Memory B cell (primary cell): ENCODE results near the gene NFS1.
"Not testable (repeated sequence)": the region's sequence is repeated elsewhere in the genome, so short reads cannot be mapped to it uniquely, and the experiment has no call there.

Source experiments
- ATAC-seq: fragments of 150-1000 bp; cut with Tn5 transposase; 2 replicates; pipeline ENCODE4 v1.10.0; 2021; ENCODE audit warnings: low read depth, mild to moderate bottlenecking, moderate library complexity
- DNase-seq, 2 donors: peaks; one replicate each; pipeline ENCODE4 v3.0.0; 2022; ENCODE audit warnings: low spot score in 2 of 2
- H3K27ac Mint-ChIP-seq: one replicate; pipeline ENCODE4 v1.8.0; 2022; ENCODE audit warnings: mild to moderate bottlenecking, moderate library complexity, mixed read lengths
- H3K27me3 Mint-ChIP-seq: one replicate; pipeline ENCODE4 v1.8.0; 2022; ENCODE audit warnings: mixed read lengths
- H3K36me3 Mint-ChIP-seq: one replicate; pipeline ENCODE4 v1.8.0; 2022; ENCODE audit warnings: mild to moderate bottlenecking, mixed read lengths
- H3K4me1 Mint-ChIP-seq: one replicate; pipeline ENCODE4 v1.8.0; 2022; ENCODE audit warnings: mixed read lengths
- H3K4me3 Mint-ChIP-seq: one replicate; pipeline ENCODE4 v1.8.0; 2022; ENCODE audit warnings: mild to moderate bottlenecking, moderate library complexity, mixed read lengths
- H3K9me3 Mint-ChIP-seq: one replicate; pipeline ENCODE4 v1.8.0; 2022; ENCODE audit warnings: mixed read lengths

Gene NFS1

DNA sequence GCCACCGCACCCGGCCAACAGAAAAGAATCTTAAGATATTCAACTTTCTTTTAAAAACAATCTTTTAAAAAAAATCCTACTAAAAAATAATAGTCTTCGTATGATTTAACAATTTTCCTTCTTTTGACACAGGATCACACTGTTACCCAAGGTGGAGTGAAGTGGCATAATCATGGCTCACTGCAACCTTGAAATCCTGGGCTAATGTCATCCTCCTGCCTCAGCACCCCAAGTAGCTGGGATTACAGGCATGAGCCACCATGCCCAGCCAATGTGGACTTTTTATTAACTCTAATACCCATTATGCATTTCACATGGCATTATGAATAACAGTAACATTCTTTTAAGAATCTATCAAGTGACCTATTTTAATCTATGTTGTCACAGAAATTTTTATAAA, 22.1 kb upstream of the NFS1 start:
- Mint-ChIP-seq H3K4me1 (peaks cover 10% of the 10 kb centered on the region), H3K27ac (no peak overlapping the region), H3K4me3 (no peak overlapping the region), H3K9me3 (no peaks in the 10 kb centered on the region), H3K36me3 (peaks cover 35% of the 10 kb centered on the region), H3K27me3 (no peaks in the 10 kb centered on the region)
- DNase-seq (no peak), ATAC-seq (no peak)

GRCh38 chr20:35720165-35721123, 21.3 kb upstream of the NFS1 start:
- ATAC-seq (no peak), DNase-seq (no peak)
- Mint-ChIP-seq H3K27me3 (no peaks in the 10 kb centered on the region), H3K36me3 (peaks cover 36% of the 10 kb centered on the region), H3K27ac (peak overlapping the region; percentile 68), H3K4me1 (peaks cover 12% of the 10 kb centered on the region), H3K9me3 (no peaks in the 10 kb centered on the region), H3K4me3 (no peak overlapping the region)

DNA sequence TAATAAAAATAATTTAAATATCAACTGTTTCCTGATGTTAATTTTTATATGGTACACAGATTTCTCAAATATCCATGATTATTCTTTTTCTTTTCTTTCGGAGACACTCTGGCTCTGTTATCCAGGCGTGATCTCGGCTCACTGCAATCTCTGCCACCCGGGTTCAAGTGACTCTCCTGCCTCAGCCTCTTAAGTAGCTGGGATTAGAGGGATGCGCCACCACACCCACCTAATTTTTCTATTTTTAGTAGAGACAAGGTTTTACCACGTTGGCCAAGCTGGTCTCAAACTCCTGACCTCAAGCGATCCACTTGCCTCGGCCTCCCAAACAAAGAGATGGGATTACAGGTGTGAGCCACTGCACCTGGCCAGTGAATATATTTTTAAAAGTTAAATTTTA, 20.6 kb upstream of the NFS1 start:
- Mint-ChIP-seq H3K4me1 (peaks cover 10% of the 10 kb centered on the region), H3K4me3 (no peak overlapping the region), H3K36me3 (peaks cover 31% of the 10 kb centered on the region), H3K27ac (peak overlapping the region; percentile 68), H3K27me3 (no peaks in the 10 kb centered on the region), H3K9me3 (no peaks in the 10 kb centered on the region)
- no peak for ATAC-seq
- no peak for DNase-seq

DNA sequence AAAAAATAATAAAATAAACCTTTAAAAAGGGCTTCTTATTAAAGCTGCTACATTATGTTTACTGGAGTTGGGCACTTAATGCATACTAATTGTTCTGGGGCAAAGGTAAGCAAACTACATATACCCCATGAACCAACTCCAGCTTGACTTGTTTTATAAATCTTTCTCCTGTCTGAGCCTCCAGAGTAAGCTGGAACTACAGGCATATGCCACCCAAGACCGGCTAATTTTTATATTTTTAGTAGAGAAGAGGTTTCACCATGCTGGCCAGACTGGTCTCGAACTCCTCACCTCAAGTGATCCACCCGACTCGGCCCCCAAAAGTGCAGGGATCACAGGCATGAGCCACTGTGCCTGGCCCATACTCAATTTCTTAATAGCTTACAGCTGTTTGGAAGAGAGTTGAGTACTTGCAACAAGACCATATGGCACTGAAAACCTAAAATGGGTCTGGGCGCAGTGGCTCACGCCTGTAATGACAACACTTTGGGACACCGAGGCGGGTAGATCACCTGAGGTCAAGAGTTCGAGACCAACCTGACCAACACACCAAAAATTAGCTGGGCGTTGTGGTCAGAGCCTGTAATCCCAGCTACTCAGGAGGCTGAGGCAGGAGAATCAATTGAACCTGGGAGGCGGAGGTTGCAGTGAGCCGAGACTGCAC, 20.0 kb upstream of the NFS1 start:
- H3K27ac Mint-ChIP-seq, result peak overlapping the region; percentile 41
- H3K4me1 Mint-ChIP-seq, result peaks cover 11% of the 10 kb centered on the region
- ATAC-seq (no peak), DNase-seq (no peak)
- no peaks in the 10 kb centered on the region for H3K9me3 Mint-ChIP-seq
- H3K36me3 Mint-ChIP-seq, result peaks cover 29% of the 10 kb centered on the region
- H3K27me3 Mint-ChIP-seq, result no peaks in the 10 kb centered on the region
- H3K4me3 Mint-ChIP-seq, result no peak overlapping the region

DNA sequence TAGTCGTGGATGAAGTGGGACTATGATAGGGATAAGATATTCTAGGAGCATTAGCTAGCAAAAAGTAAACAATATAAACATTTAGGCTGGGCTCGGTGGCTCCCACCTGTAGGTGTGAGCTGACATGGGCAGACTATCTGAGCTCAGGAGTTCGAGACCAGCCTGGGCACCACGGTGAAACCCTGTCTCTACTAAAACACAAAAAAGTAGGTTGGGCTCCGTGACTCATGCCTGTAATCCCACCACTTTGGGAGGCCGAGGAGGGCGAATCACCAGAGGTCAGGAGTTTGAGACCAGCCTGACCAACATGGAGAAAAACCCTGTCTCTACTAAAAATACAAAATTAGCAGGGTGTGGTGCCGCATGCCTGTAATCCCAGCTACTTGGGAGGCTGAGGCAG, 19.2 kb upstream of the NFS1 start:
- H3K27ac Mint-ChIP-seq, ATAC-seq, H3K4me3 Mint-ChIP-seq, DNase-seq, H3K27me3 Mint-ChIP-seq, H3K9me3 Mint-ChIP-seq: not testable (repeated sequence)
- Mint-ChIP-seq H3K36me3 (peaks cover 31% of the 10 kb centered on the region), H3K4me1 (peaks cover 13% of the 10 kb centered on the region)

DNA sequence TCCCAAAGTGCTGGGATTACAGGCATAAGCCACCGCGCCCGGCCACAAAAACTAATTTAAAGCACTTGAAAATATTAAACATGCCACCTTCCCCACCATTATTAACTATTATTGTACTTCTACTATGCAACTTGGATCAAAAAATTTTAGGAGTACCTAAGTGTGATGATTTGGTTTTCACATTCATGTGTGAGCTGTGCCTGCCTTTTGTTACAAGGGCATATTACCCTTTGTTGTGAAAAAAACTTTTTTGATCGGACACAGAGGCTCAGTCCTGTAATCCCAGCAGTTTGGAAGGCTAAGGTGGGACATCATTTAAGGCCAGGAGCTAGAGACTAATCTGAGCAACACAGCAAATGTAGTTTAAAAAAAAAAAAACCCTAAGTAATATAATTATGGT, 17.2 kb upstream of the NFS1 start:
- Mint-ChIP-seq H3K27me3 (no peaks in the 10 kb centered on the region), H3K9me3 (no peaks in the 10 kb centered on the region), H3K4me1 (peaks cover 8% of the 10 kb centered on the region), H3K36me3 (peaks cover 23% of the 10 kb centered on the region), H3K4me3 (no peak overlapping the region), H3K27ac (no peak overlapping the region)
- DNase-seq (no peak), ATAC-seq (no peak)

DNA sequence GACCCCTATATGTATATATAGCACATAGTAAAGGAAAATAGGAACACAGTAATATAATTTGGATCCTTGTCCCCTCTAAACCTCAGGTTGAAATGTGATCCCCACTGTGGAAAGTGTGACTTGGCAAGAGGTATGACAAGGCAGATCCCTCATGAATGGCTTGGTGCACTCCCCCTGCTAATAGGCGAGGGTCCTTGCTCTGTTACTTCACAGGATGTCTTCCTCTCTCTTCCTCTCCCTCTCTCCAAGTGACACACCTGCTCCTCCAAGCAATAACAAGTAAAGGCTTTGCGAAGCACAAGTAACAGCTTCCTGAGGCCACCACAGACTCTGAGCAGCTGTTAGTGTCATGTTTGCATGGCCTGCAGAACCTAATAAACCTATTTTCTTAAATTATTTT, 16.5 kb upstream of the NFS1 start:
- Mint-ChIP-seq H3K4me3 (no peak overlapping the region), H3K27me3 (no peaks in the 10 kb centered on the region), H3K36me3 (peaks cover 23% of the 10 kb centered on the region), H3K9me3 (no peaks in the 10 kb centered on the region), H3K27ac (no peak overlapping the region), H3K4me1 (peaks cover 8% of the 10 kb centered on the region)
- ATAC-seq (no peak), DNase-seq (no peak)

DNA sequence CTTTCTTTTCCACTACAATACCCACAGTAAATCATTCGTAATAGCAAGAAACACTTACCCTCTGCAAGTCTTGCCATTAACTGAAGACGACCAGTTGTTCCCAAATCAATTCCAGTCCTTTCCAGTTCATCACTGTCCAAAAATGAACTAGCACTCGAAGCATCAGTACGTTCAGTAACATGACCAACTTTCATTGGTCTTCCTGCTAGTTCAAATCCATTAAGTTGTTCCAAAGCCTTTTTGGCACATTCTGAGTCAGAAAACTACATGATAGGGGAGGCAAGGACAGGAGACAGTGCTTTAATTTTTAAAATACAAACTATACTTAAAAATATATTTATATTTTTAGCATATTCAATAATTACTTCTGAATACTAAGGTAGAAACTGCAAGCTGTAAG, 15.0 kb upstream of the NFS1 start:
- no peak for DNase-seq
- Mint-ChIP-seq H3K27ac (peak overlapping the region; percentile 71), H3K36me3 (peaks cover 20% of the 10 kb centered on the region), H3K9me3 (no peaks in the 10 kb centered on the region), H3K27me3 (no peaks in the 10 kb centered on the region), H3K4me1 (peaks cover 11% of the 10 kb centered on the region), H3K4me3 (no peak overlapping the region)
- no peak for ATAC-seq

GRCh38 chr20:35713120-35713519, 14.0 kb upstream of the NFS1 start:
- H3K4me3 Mint-ChIP-seq, H3K27me3 Mint-ChIP-seq, H3K27ac Mint-ChIP-seq, H3K9me3 Mint-ChIP-seq, DNase-seq, ATAC-seq: not testable (repeated sequence)
- Mint-ChIP-seq H3K36me3 (peaks cover 19% of the 10 kb centered on the region), H3K4me1 (peaks cover 11% of the 10 kb centered on the region)

DNA sequence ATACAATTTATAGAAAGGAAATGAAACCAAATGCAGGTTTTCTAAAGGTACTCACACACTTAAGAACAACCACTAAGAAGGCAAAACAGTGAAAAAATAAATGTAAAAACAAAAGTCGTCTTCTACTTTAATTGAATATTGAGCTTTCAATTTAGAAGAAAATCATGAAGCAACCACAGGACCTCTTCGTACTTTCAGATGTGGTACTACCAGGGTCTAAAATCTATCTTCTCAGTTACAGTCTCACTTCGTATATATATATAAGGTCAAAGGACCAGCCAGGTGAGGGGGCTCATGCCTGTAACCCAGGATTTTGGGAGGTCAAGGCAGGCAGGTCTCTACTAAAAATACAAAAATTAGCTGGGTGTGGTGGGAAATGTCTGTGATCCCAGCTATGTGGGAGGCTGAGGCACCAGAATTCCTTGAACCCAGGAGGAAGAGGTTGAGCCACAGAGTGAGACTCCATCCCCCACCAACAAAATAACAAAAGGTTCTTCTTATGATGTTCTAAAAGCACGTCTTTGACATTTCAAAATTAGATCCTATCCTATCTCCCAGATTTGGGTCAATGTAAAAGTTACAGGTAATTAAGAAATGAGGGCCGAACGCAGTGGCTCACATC, 12.5 kb upstream of the NFS1 start:
- no peak for DNase-seq
- Mint-ChIP-seq H3K4me1 (peaks cover 9% of the 10 kb centered on the region), H3K36me3 (peaks cover 19% of the 10 kb centered on the region)

DNA sequence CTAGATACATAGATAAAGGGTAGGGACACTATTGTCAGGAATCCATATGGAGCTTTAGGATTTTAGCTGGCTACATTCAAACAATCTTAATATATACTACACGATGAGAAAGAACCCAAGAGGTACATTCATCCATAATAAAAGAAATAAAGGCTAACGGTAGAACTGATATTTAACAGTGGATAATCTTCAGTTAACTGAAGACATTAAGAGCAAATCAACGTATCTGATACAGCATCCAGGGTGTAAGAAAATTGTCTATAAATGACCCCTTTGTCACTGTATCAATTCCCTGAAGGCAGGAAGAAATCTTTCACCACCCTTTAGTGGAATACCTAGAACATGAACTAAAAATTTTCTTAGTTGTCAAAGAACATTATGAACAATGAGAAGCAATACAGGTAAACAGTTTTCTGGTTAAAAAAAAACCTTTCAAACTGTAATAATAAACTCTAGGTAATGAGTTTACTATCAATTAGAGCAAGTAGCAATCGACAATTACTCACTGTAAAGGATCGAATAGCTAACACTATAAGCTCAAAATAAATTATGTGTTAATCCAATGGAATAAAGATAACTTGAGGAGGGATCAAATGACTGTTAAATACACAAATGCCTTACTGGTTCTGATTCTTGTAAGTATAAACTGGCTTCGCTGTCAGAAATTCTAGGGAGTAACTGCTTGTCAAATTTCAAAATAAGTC, 11.9 kb upstream of the NFS1 start:
- ATAC-seq, result no peak

More for the DNA sequence above, 12.5 kb upstream of the NFS1 start:
- H3K27me3 Mint-ChIP-seq, result no peaks in the 10 kb centered on the region
- ATAC-seq, result no peak
- H3K4me3 Mint-ChIP-seq, result no peak overlapping the region
- H3K27ac Mint-ChIP-seq, result peak overlapping the region; percentile 64
- no peaks in the 10 kb centered on the region for H3K9me3 Mint-ChIP-seq

DNA sequence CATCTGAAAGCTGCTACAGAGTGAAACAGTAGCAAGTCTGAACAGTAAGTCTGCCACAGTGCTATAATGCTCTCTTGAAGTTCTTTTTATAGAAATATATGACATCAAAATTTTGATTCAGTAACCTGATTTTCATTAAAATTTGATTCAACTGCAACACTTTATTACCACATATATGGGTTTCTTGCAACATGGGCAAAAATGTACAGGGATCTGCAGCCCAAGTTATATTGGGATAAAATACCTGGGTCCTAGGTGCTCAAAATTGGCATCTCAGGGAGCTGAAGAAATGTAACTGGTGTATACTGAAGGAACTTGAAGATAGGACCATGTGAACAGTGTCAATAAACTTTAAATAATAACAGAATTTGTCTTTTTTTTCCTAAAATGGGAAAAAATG, 10.9 kb upstream of the NFS1 start:
- H3K9me3 Mint-ChIP-seq, result no peaks in the 10 kb centered on the region
- DNase-seq, result no peak
- no peak for ATAC-seq
- H3K36me3 Mint-ChIP-seq, result peaks cover 15% of the 10 kb centered on the region
- peaks cover 7% of the 10 kb centered on the region for H3K4me1 Mint-ChIP-seq
- no peak overlapping the region for H3K4me3 Mint-ChIP-seq
- H3K27ac Mint-ChIP-seq, result no peak overlapping the region
- H3K27me3 Mint-ChIP-seq, result no peaks in the 10 kb centered on the region

More for the DNA sequence above, 11.9 kb upstream of the NFS1 start:
- H3K9me3 Mint-ChIP-seq, result no peaks in the 10 kb centered on the region
- peaks cover 17% of the 10 kb centered on the region for H3K36me3 Mint-ChIP-seq
- peaks cover 9% of the 10 kb centered on the region for H3K4me1 Mint-ChIP-seq
- peak overlapping the region; percentile 64 for H3K27ac Mint-ChIP-seq
- H3K27me3 Mint-ChIP-seq, result no peaks in the 10 kb centered on the region
- H3K4me3 Mint-ChIP-seq, result no peak overlapping the region
- no peak for DNase-seq

GRCh38 chr20:35709259-35709658, 10.1 kb upstream of the NFS1 start:
- Mint-ChIP-seq H3K4me3 (no peak overlapping the region), H3K9me3 (no peaks in the 10 kb centered on the region), H3K27ac (peak overlapping the region; percentile 53), H3K27me3 (no peaks in the 10 kb centered on the region), H3K4me1 (peaks cover 7% of the 10 kb centered on the region), H3K36me3 (peaks cover 18% of the 10 kb centered on the region)
- no peak for DNase-seq
- no peak for ATAC-seq

GRCh38 chr20:35708502-35708901, 9.3 kb upstream of the NFS1 start:
- peaks cover 4% of the 10 kb centered on the region for H3K4me1 Mint-ChIP-seq

More at GRCh38 chr20:35708502-35708901, 9.3 kb upstream of the NFS1 start:
- no peaks in the 10 kb centered on the region for H3K27me3 Mint-ChIP-seq
- no peaks in the 10 kb centered on the region for H3K9me3 Mint-ChIP-seq
- no peak for ATAC-seq
- H3K36me3 Mint-ChIP-seq, result peaks cover 21% of the 10 kb centered on the region
- no peak for DNase-seq
- no peak overlapping the region for H3K27ac Mint-ChIP-seq
- no peak overlapping the region for H3K4me3 Mint-ChIP-seq
